Transverse colon (tissue), 4 donors: ENCODE data around the gene IFI35.

Source experiments
- CTCF ChIP-seq, 5 experiments: fragments of 200-600 bp in 3 of 5; fragments of 450-650 bp in 2 of 5; sonication (generic) in 3 of 5; IDR thresholded peaks; 1 replicate in 2 of 5; 2 replicates in 3 of 5; pipeline ENCODE4 v1.5.1; 2016 to 2017; ENCODE audit warnings: antibody characterized with exemption in 5 of 5, inconsistent platforms in 3 of 5, mild to moderate bottlenecking in 2 of 5, moderate library complexity in 1 of 5
- POLR2A ChIP-seq: fragments of 450-650 bp; IDR thresholded peaks from one replicate; pipeline ENCODE4 v1.6.1; 2016; ENCODE audit warnings: antibody characterized with exemption, mild to moderate bottlenecking, moderate library complexity
- POLR2AphosphoS5 ChIP-seq, 3 donors: sonication (generic); formaldehyde crosslinking; IDR thresholded peaks; one replicate each; pipeline ENCODE4 v1.6.1; 2016; ENCODE audit warnings: antibody characterized with exemption in 3 of 3

GRCh38 chr17:43051969-43052368, 45.4 kb downstream of the IFI35 start:
- TF ChIP-seq POLR2AphosphoS5 (IDR thresholded peaks at IDR 0.05) (no peak), CTCF (IDR thresholded peaks at IDR 0.05) (no peak), POLR2A (no peak)
